Activated CD4-positive, alpha-beta T cell treated with anti-CD3 and anti-CD28 coated beads, Interleukin-2, amount 50 U/mL, for 48 hours (primary cell): ENCODE results near the gene POLDIP2.
A peak's percentile ranks its signal among the peaks of the same experiment; 100 is the strongest.
"Not testable (repeated sequence)": the region's sequence is repeated elsewhere in the genome, so short reads cannot be mapped to it uniquely, and the experiment has no call there.

Experiments used
- DNase-seq, 2 experiments: peaks; one replicate each; pipeline ENCODE4 v3.0.0-alpha.2; 2020

POLDIP2 gene

DNA sequence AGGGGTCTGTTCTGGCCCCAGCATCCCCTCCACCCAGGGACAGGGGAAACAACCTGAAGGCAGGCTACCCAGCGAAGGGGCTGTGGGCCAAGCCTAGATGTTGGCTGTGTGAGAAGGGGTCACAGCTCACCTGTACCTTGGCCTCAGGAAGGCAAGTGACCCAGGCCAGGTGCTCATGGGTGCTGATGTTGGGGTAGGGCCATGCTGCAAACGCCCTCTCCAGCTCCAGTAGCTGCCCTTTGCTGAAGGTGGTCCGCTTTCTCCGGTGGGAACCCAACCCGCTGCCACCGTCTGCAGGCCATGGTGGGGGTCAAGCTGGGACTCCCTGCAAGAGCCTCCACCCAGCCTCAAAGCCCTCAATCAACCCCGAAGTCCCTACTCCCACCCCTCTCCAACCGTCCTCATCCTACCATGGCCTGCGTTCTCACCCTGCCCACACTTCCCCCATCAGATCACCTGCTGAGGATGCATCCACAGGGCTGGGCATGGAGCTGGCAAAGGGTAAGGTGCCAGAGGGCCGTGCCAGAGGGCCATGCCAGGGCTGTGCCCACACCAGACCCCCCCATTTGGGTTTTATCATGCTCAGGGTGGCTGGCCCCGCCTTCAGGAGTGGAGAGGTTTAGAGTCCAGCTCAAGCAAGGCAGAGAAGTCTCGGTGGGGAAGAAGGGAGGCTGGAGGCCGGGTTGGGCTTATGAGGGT is 7.5 kb upstream of the POLDIP2 start, which contains the start of gene SEBOX:
Gene SEBOX (minus strand): TSS at position 535 of the 699 bp plus-strand sequence. CDS start 48 bp downstream, at position 487.
- DNase-seq = no peak

- no peak for DNase-seq
Measured at GRCh38 chr17:28363776-28364650, 6.7 kb upstream of the POLDIP2 start.

DNA sequence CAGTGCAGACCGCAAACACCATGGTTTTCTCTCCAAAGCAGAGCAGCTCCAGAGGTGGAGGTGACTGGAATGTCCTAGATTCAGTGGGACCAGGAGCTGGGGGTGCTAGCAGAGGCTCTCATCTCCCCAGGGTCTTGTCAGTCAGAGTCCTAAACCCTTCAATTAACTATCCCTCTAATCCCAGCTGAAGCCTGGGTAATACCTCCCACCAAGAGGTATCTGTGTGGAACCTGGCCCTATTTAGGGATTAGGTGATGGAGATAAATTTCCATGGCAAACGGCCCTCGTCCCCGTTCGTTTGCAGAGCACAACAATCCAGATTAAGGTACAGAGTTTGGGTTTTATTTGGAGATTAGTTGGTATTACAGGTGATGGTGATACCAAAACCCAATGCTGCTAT is 5.9 kb upstream of the POLDIP2 start:
- no peak for DNase-seq

- no peak for DNase-seq
Measured at GRCh38 chr17:28357901-28358197, 522 bp upstream of the POLDIP2 start.

GRCh38 chr17:28350271-28350670 is 7.1 kb downstream of the POLDIP2 start:
- no peak for DNase-seq

GRCh38 chr17:28348979-28349378 is 8.3 kb downstream of the POLDIP2 start:
- no peak for DNase-seq

DNA sequence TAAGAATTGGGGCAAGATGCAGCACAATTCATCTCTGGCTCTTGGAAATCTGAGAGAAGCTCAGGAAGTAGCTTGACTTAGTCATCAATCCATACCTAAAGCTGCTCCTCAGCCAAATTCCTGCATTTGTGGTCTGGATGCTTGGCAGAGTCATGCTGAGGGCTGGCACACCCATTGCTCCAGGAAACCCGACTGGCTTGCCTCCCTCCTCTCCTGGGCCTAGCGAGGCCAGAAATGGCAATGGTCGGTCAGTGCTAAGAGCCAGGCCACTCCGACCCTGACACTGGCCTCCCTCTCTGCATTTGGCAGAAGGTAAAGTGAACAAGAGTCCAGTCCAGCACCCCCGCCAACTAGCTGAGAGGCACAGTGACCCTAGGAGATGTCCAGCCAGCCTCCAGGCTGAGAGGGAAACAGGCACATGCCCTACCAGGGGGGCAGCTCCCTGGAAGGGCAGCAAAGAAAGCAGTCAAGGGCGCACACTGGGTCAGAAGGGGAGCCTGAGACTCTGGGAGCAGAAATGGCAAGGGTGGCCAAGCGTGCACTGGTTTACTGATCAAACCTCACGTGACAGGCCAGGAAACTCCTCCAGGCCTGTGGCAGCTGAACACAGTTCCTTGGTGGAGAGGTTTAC is 10.0 kb downstream of the POLDIP2 start:
- no peak for DNase-seq

DNA sequence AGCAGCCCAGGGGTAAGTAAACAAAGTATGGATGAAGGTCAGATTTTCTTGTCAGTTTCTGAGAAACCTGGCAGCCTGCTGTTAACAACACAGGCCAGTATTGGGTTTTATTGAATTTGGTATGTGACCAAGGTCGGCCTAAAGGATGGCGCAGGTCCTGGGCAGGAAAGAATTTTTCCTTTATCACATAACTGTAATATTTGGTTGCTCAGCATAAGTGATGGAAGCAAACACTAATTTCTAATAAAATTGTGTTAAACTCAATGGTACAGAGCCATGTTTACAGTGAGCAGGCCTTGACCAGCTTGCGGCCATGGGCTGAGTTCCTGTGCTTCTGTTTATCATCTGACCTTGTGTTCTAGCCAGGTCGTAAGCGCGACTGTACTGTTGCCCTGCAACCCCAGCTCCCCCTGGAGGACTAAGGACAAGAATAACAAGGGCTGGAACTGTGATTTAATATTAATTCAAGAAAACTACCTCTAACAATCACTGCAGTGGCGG is 10.5 kb downstream of the POLDIP2 start:
- no peak for DNase-seq

GRCh38 chr17:28346199-28346580 is 11.1 kb downstream of the POLDIP2 start:
- DNase-seq = no peak

DNA sequence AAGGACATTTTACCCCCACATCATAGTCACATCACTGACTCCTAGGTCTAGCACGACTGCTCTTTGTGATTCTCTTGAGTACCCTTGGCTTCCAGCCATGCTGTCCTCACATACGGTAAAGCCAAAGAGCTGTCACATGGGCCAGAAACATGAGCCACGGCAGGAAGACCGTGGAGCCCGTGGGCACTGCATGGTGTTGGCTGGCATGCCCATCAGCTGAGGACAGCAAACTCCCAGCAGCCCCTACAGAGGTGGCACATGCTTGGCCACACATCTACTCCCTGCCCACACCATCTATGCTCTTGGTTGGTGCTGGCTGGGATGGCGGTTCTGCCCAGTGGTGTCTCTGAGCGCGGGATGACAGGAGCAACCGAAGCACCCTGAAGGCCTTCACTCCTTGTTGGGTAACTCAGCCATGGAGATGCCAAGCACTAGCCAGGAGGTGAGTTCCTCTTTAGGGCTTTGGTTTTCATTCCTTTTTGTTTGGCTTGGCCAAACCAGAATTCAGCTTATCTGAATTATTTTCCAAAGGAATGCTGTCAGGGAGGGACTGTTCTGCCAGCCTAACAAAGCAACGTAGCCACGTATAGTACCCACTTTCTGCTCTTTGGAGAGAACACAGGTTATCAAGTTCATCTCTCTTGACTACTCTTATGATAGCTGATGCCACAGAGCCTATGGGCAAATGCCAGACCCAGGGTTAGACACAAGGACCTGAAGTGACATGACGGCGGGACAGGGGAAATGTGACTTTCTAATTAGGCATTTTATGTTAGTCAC is 11.7 kb downstream of the POLDIP2 start:
- no peak for DNase-seq

DNA sequence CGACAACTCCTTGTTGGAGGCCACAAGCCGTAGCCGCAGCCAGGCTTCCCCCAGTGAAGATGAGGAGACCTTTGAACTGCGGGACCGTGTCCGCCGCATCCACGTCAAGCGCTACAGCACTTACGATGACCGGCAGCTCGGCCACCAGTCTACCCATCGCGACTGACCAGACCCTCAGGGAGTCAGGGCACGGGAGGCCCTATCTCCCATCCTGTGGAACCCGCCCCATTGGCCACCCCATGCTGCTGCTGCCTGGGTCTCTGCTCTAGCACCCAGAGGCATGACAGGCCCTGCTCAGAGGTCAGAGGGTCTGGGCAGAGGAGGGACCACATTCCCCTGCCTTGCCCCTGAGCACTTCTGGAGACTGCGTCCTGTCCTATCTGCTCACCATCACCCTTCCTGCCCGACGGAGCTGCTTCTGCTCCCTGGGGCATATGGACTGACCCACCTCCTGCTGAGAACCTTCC is 12.9 kb downstream of the POLDIP2 start:
- DNase-seq = no peak

GRCh38 chr17:28344011-28344410 is 13.3 kb downstream of the POLDIP2 start:
- no peak for DNase-seq

DNA sequence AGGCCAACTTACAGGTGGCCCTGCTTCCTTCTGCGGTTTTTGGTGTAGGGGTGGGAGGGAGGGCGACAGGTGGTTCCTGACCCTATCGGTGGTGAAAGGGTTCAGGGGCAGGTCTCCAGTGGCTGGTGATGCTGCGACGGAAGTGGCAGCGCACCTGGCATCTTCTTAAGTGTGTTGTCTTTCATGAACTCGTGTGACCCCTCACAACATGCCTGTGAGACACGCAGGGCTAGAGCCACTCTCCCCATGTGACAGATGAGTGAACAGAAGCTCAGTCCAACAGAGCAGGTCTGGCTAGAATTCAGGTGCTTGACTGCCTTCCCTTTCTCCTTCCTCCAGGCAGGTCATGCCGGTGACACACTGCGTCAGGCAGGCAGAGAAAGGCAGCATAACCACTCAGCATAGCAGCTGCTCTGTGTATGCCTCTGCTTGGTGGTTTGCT is 13.8 kb downstream of the POLDIP2 start:
- DNase-seq = no peak

- DNase-seq = no peak
Measured at GRCh38 chr17:28342313-28342712, 15.0 kb downstream of the POLDIP2 start.

GRCh38 chr17:28341516-28341915 is 15.8 kb downstream of the POLDIP2 start:
- DNase-seq = no peak

- DNase-seq = no peak
Measured at GRCh38 chr17:28340374-28340773, 17.0 kb downstream of the POLDIP2 start.

- no peak for DNase-seq
Measured at GRCh38 chr17:28339431-28339830, 17.9 kb downstream of the POLDIP2 start.

DNA sequence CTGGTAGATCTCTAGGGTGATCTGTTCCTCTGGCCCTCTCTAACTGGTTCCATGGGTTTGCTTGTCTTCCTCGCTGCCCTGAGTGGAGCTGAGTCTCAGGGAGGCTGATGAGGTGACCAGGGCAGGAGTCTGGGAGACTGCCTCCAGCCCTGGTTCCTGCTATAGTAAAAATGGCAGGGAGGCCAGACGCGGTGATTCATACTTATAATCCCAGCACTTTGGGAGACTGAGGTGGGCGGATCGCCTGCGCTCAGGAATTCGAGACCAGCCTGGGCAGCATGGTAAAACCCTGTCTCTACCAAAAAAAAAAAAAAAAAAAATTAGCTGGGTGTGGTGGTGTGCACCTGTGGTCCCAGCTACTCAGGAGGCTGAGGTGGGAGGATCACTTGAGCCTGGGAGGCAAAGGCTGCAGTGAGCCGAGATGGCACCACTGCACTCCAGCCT is 18.5 kb downstream of the POLDIP2 start:
- not testable (repeated sequence) for DNase-seq

DNA sequence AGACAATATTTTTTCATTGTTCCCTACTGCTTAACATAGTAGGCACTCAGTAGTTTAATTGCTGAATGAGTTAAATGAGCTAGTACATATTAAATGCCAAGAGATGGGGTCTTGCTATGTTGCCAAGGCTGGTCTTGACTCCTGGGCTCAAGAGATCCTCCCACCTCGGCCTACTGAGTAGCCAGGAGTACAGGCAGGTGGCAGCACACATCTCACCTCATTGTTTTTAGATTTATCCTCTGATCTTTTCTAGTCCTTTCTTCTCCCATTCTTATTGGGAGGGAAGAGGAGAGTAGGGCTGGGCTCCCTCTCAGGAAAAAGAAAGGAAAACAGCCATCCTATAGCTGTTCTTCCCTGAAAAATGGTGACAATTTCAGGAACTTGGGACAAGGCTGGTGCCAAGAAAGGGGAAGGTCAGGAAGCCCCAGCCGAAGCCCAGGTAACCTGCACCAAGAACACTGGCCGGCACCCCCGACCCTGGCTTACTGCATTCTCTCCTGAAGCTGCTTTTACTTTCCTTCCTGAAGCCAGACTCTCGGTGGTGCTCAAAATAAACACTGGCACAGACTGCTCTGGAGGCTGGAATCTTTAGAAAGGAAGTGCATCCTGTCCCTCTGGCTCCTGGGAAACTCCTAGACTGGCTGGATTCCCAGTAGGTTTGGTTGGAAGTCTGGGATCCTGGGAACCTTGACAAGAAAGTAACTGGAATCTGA is 19.1 kb downstream of the POLDIP2 start:
- DNase-seq = no peak

- DNase-seq = peak in 1 of 2 experiments; percentile 33
Measured at GRCh38 chr17:28335959-28336871, 21.1 kb downstream of the POLDIP2 start.
